Left ventricle myocardium inferior (tissue), 1 donor: ENCODE results near the gene TBC1D3I. TPM values are rescaled to one million over a fixed set of nuclear protein-coding genes. Genes with fewer than 3 reads are reported as not detected.
"Not testable (repeated sequence)": the region's sequence is repeated elsewhere in the genome, so short reads cannot be mapped to it uniquely, and the experiment has no call there.

Experiments used
- DNase-seq: peaks from one replicate; pipeline ENCODE4 v3.0.0-alpha.2; 2020
- H3K27ac ChIP-seq: fragments of 200-600 bp; replicated peaks from 2 replicates; pipeline ENCODE4 v1.8.0; 2021
- H3K27me3 ChIP-seq: fragments of 200-600 bp; 2 replicates; pipeline ENCODE4 v1.8.0; 2021; ENCODE audit warnings: low read depth
- H3K36me3 ChIP-seq: fragments of 200-600 bp; 2 replicates; pipeline ENCODE4 v1.8.0; 2021
- H3K4me1 ChIP-seq: fragments of 200-600 bp; 2 replicates; pipeline ENCODE4 v1.8.0; 2021
- H3K4me3 ChIP-seq: fragments of 200-600 bp; 2 replicates; pipeline ENCODE4 v1.8.0; 2021; ENCODE audit warnings: mild to moderate bottlenecking, moderate library complexity
- H3K9me3 ChIP-seq: fragments of 200-600 bp; replicated peaks from 2 replicates; pipeline ENCODE4 v1.8.0; 2021
- intact Hi-C: fragments of 100-400 bp; cut with micrococcal nuclease; formaldehyde crosslinking; loops from one replicate; pipeline ENCODE4 v1.11.0; 2022
- long read RNA-seq: library from polyadenylated mRNA; unstranded; transcript quantifications from one replicate; pipeline ENCODE4 v2.0.0, GENCODE V29; 2021
- total RNA-seq: library from RNA; stranded (reverse); fragmentation: NEBNext Ultra II Directional; extraction: Animal tissue kit (Norgen Biotek cat#: 25700); gene quantifications from one replicate; pipeline ENCODE4 v1.2.1, GENCODE V29; 2021
- donor health status: DM: no; HTN: yes; CAD: no; lungs with severe emphysema.

Gene TBC1D3I
- total RNA-seq, result not detected
- long read RNA-seq, result 0 reads

GRCh38 chr17:36264470-36264869 lies at the start of gene TBC1D3I:
TBC1D3I (minus strand) TSS chr17:36264570; CDS start chr17:36262985, 1,585 bp downstream.
- H3K36me3 ChIP-seq, DNase-seq, intact Hi-C loops, H3K27ac ChIP-seq, H3K4me1 ChIP-seq, H3K9me3 ChIP-seq, H3K27me3 ChIP-seq, H3K4me3 ChIP-seq: not testable (repeated sequence)

- intact Hi-C loops, H3K27ac ChIP-seq, H3K4me3 ChIP-seq, H3K9me3 ChIP-seq, H3K4me1 ChIP-seq, DNase-seq, H3K36me3 ChIP-seq, H3K27me3 ChIP-seq: not testable (repeated sequence)
These were observed 30.8 kb upstream of the TBC1D3I start for GRCh38 chr17:36295161-36295560.

- intact Hi-C loops, H3K4me3 ChIP-seq, H3K9me3 ChIP-seq, H3K27me3 ChIP-seq, H3K4me1 ChIP-seq, H3K27ac ChIP-seq, H3K36me3 ChIP-seq, DNase-seq: not testable (repeated sequence)
These were observed 25.7 kb upstream of the TBC1D3I start for GRCh38 chr17:36289965-36290612.

- H3K4me3 ChIP-seq, H3K36me3 ChIP-seq, H3K27ac ChIP-seq, intact Hi-C loops, DNase-seq, H3K27me3 ChIP-seq, H3K9me3 ChIP-seq, H3K4me1 ChIP-seq: not testable (repeated sequence)
These were observed 19.8 kb upstream of the TBC1D3I start for GRCh38 chr17:36284219-36284618.

GRCh38 chr17:36283256-36283655 lies 18.9 kb upstream of the TBC1D3I start:
- H3K27me3 ChIP-seq, H3K36me3 ChIP-seq, DNase-seq, H3K4me1 ChIP-seq, H3K27ac ChIP-seq, H3K4me3 ChIP-seq, intact Hi-C loops, H3K9me3 ChIP-seq: not testable (repeated sequence)

GRCh38 chr17:36242046-36242445 lies 22.3 kb downstream of the TBC1D3I start:
- H3K27ac ChIP-seq, H3K36me3 ChIP-seq, H3K4me3 ChIP-seq, DNase-seq, H3K4me1 ChIP-seq, intact Hi-C loops, H3K9me3 ChIP-seq, H3K27me3 ChIP-seq: not testable (repeated sequence)

GRCh38 chr17:36229644-36230043 lies 34.7 kb downstream of the TBC1D3I start:
- H3K27ac ChIP-seq, H3K4me1 ChIP-seq, H3K27me3 ChIP-seq, H3K9me3 ChIP-seq, H3K4me3 ChIP-seq, H3K36me3 ChIP-seq, DNase-seq, intact Hi-C loops: not testable (repeated sequence)

- intact Hi-C loops, H3K36me3 ChIP-seq, H3K9me3 ChIP-seq, H3K4me3 ChIP-seq, H3K27ac ChIP-seq, DNase-seq, H3K4me1 ChIP-seq, H3K27me3 ChIP-seq: not testable (repeated sequence)
These were observed 41.4 kb downstream of the TBC1D3I start for GRCh38 chr17:36222967-36223366.

GRCh38 chr17:36221581-36222100 lies 42.7 kb downstream of the TBC1D3I start:
- H3K27me3 ChIP-seq, DNase-seq, H3K27ac ChIP-seq, H3K4me3 ChIP-seq, intact Hi-C loops, H3K36me3 ChIP-seq, H3K9me3 ChIP-seq, H3K4me1 ChIP-seq: not testable (repeated sequence)

- H3K36me3 ChIP-seq, H3K4me1 ChIP-seq, H3K27ac ChIP-seq, DNase-seq, H3K9me3 ChIP-seq, intact Hi-C loops, H3K4me3 ChIP-seq: not testable (repeated sequence)
- peaks cover 11% of the 10 kb centered on the region for H3K27me3 ChIP-seq
These were observed 43.4 kb downstream of the TBC1D3I start for GRCh38 chr17:36220737-36221580.

- DNase-seq, H3K4me1 ChIP-seq, intact Hi-C loops, H3K27ac ChIP-seq, H3K4me3 ChIP-seq, H3K36me3 ChIP-seq, H3K9me3 ChIP-seq: not testable (repeated sequence)
- peaks cover 18% of the 10 kb centered on the region for H3K27me3 ChIP-seq
These were observed 44.8 kb downstream of the TBC1D3I start for GRCh38 chr17:36219556-36219955.

GRCh38 chr17:36215406-36216308 lies 48.7 kb downstream of the TBC1D3I start:
- H3K27ac ChIP-seq, H3K4me1 ChIP-seq, H3K4me3 ChIP-seq, intact Hi-C loops, DNase-seq, H3K36me3 ChIP-seq, H3K9me3 ChIP-seq: not testable (repeated sequence)
- H3K27me3 ChIP-seq, result peaks cover 54% of the 10 kb centered on the region
